GM19025 (cell line): Measurements from ENCODE around the gene COQ3.
A peak's percentile ranks its signal among the peaks of the same experiment; 100 is the strongest.
"Not testable (repeated sequence)": the region's sequence is repeated elsewhere in the genome, so short reads cannot be mapped to it uniquely, and the experiment has no call there.

Experiments used
- ATAC-seq: cut with Tn5 transposase; IDR thresholded peaks from one replicate; pipeline ENCODE4 v1.9.1; 2021; ENCODE audit warnings: mild to moderate bottlenecking, low read depth, moderate library complexity; ENCODE audit not compliant: unreplicated experiment

The COQ3 gene

GRCh38 chr6:99338188-99338587, 55.8 kb downstream of the COQ3 start:
- no peak for ATAC-seq

GRCh38 chr6:99335298-99335697, 58.7 kb downstream of the COQ3 start:
- ATAC-seq = not testable (repeated sequence)

- peak; percentile 22 for ATAC-seq
These were observed 59.4 kb downstream of the COQ3 start for GRCh38 chr6:99334526-99335127.

DNA sequence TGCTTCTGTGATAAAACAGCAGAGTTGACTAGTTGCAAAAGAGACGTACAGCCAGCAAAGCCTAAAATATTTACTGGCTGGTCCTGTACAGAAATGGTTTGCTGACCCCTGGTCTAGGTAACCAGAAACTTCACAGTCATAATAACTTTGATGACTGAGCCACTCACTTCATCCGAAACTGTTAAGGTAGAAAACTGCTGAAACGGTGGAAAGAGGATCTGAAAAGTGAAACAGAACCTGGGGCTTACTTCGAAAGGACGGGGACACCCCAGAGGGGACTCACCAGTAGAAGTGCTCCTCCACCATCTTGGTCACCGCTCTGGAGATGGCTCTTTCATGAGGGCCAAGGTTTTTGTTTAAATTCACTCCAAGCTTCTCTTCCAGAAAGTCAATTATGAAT, 60.9 kb downstream of the COQ3 start:
- ATAC-seq = peak; percentile 91

- ATAC-seq = no peak
These were observed 62.5 kb downstream of the COQ3 start for GRCh38 chr6:99331531-99331930.

DNA sequence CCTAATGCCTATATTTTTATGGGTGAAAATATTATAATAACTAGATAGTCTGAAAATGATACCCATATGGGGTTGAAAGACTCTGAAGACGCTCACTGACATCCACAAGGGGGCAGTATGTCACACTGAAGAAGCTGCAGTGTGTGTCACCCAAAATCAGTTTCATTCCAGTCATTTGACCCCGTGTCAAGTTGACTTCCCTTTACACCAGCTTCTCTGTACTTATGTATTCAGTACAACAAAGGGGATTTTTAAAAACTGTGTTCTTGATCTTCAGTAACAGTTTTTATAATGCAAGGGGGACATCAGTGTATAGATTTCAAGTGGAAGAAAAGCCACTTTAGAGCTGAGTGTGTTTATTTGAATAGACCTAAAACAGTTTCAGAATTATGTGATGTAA, 63.8 kb downstream of the COQ3 start:
- ATAC-seq = peak; percentile 62

- ATAC-seq = no peak
These were observed 69.0 kb downstream of the COQ3 start for GRCh38 chr6:99324996-99325395.
